Measurements from ENCODE around the gene PSMA3.

DNA sequence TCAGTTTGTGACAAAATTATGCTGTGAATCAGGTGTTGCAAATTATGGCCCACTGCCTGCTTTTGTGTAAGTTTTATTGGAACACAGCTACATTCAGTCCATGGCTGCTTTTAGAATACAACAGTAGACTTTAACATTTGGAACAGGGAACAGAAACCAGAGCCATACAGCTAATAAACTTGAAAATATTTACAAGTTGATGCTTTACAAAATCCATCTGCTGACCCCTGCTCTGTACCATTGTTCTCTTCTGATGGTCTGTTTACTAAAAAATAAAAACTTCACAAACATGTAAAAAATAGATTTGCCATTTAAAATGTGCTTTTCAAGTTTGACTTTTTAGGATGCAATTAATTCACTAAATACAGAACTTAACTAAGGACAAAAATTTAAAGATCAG lies 20.8 kb downstream of the PSMA3 start:
- TF ChIP-seq, protein P1, sequence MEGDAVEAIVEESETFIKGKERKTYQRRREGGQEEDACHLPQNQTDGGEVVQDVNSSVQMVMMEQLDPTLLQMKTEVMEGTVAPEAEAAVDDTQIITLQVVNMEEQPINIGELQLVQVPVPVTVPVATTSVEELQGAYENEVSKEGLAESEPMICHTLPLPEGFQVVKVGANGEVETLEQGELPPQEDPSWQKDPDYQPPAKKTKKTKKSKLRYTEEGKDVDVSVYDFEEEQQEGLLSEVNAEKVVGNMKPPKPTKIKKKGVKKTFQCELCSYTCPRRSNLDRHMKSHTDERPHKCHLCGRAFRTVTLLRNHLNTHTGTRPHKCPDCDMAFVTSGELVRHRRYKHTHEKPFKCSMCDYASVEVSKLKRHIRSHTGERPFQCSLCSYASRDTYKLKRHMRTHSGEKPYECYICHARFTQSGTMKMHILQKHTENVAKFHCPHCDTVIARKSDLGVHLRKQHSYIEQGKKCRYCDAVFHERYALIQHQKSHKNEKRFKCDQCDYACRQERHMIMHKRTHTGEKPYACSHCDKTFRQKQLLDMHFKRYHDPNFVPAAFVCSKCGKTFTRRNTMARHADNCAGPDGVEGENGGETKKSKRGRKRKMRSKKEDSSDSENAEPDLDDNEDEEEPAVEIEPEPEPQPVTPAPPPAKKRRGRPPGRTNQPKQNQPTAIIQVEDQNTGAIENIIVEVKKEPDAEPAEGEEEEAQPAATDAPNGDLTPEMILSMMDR (IDR thresholded peaks at IDR 0.05): no peak
- TF ChIP-seq POLR2AphosphoS5 (IDR thresholded peaks at IDR 0.05): no peak

All from upper lobe of left lung (tissue), 4 donors.